Middle frontal gyrus (tissue), 1 donor: Measurements from ENCODE around the gene KRT36.

Source experiments
- DNase-seq: peaks from one replicate; pipeline ENCODE4 v3.0.0-alpha.2; 2015; ENCODE audit warnings: low spot score; ENCODE audit errors: extremely low spot score

The KRT36 gene

GRCh38 chr17:41489531-41489930 lies at the start of gene KRT36:
Gene KRT36 (minus strand): TSS chr17:41489910. CDS start chr17:41489864, 46 bp downstream.
- no peak for DNase-seq

GRCh38 chr17:41539071-41539492 lies 49.4 kb upstream of the KRT36 start:
- DNase-seq, result no peak

GRCh38 chr17:41538565-41538991 lies 48.9 kb upstream of the KRT36 start:
- no peak for DNase-seq

- no peak for DNase-seq
These were observed 48.3 kb upstream of the KRT36 start for GRCh38 chr17:41537990-41538389.

- no peak for DNase-seq
These were observed 47.9 kb upstream of the KRT36 start for GRCh38 chr17:41537614-41537954.

- DNase-seq, result no peak
These were observed 47.3 kb upstream of the KRT36 start for GRCh38 chr17:41536741-41537613.

GRCh38 chr17:41535764-41536481 lies 46.2 kb upstream of the KRT36 start:
- no peak for DNase-seq

- no peak for DNase-seq
These were observed 45.3 kb upstream of the KRT36 start for GRCh38 chr17:41534899-41535546.

- no peak for DNase-seq
These were observed 43.9 kb upstream of the KRT36 start for GRCh38 chr17:41533613-41534012.

- no peak for DNase-seq
These were observed 43.3 kb upstream of the KRT36 start for GRCh38 chr17:41532947-41533570.

- no peak for DNase-seq
These were observed 42.3 kb upstream of the KRT36 start for GRCh38 chr17:41531993-41532392.

- no peak for DNase-seq
These were observed 40.6 kb upstream of the KRT36 start for GRCh38 chr17:41530062-41531048.

- no peak for DNase-seq
These were observed 39.8 kb upstream of the KRT36 start for GRCh38 chr17:41529491-41529915.

GRCh38 chr17:41528959-41529353 lies 39.2 kb upstream of the KRT36 start:
- no peak for DNase-seq

GRCh38 chr17:41527063-41528023 lies 37.6 kb upstream of the KRT36 start:
- no peak for DNase-seq

- DNase-seq, result no peak
These were observed 34.6 kb upstream of the KRT36 start for GRCh38 chr17:41524261-41524660.

GRCh38 chr17:41523787-41524186 lies 34.1 kb upstream of the KRT36 start:
- DNase-seq, result no peak

- no peak for DNase-seq
These were observed 33.5 kb upstream of the KRT36 start for GRCh38 chr17:41523225-41523593.
